CD4-positive, alpha-beta T cell treated with Interleukin-17A for 4 hours (primary cell): ENCODE data around the gene SRSF7.
"Not testable (repeated sequence)": the region's sequence is repeated elsewhere in the genome, so short reads cannot be mapped to it uniquely, and the experiment has no call there.

Source experiments
- DNase-seq: peaks from one replicate; pipeline ENCODE4 v3.0.0-alpha.2; 2020; ENCODE audit warnings: mixed read lengths

Gene SRSF7

GRCh38 chr2:38728694-38729093 lies 22.5 kb downstream of the SRSF7 start:
- DNase-seq = no peak

- no peak for DNase-seq
These were observed 23.5 kb downstream of the SRSF7 start for GRCh38 chr2:38727661-38728060.

- no peak for DNase-seq
These were observed 28.0 kb downstream of the SRSF7 start for GRCh38 chr2:38723173-38723572.

GRCh38 chr2:38722271-38723061 lies 28.7 kb downstream of the SRSF7 start:
- DNase-seq = peak; percentile 40

- DNase-seq = no peak
These were observed 30.4 kb downstream of the SRSF7 start for GRCh38 chr2:38720613-38721241.

GRCh38 chr2:38719706-38720105 lies 31.5 kb downstream of the SRSF7 start:
- DNase-seq = no peak

GRCh38 chr2:38718601-38719000 lies 32.6 kb downstream of the SRSF7 start:
- no peak for DNase-seq

GRCh38 chr2:38716185-38716584 lies 35.0 kb downstream of the SRSF7 start:
- DNase-seq = no peak

- DNase-seq = not testable (repeated sequence)
These were observed 36.2 kb downstream of the SRSF7 start for GRCh38 chr2:38714941-38715340.

GRCh38 chr2:38713338-38713737 lies 37.8 kb downstream of the SRSF7 start:
- no peak for DNase-seq

GRCh38 chr2:38712871-38713270 lies 38.3 kb downstream of the SRSF7 start:
- no peak for DNase-seq

- DNase-seq = no peak
These were observed 38.7 kb downstream of the SRSF7 start for GRCh38 chr2:38712413-38712812.

- no peak for DNase-seq
These were observed 39.6 kb downstream of the SRSF7 start for GRCh38 chr2:38711558-38711957.

GRCh38 chr2:38709567-38710194 lies 41.5 kb downstream of the SRSF7 start:
- DNase-seq = peak; percentile 56

GRCh38 chr2:38708900-38709566 lies 42.1 kb downstream of the SRSF7 start:
- peak; percentile 12 for DNase-seq

GRCh38 chr2:38708491-38708890 lies 42.7 kb downstream of the SRSF7 start:
- peak; percentile 55 for DNase-seq

- no peak for DNase-seq
These were observed 44.3 kb downstream of the SRSF7 start for GRCh38 chr2:38706846-38707345.

GRCh38 chr2:38704664-38705063 lies 46.5 kb downstream of the SRSF7 start:
- no peak for DNase-seq

GRCh38 chr2:38703336-38703735 lies 47.8 kb downstream of the SRSF7 start:
- not testable (repeated sequence) for DNase-seq

GRCh38 chr2:38702413-38702812 lies 48.7 kb downstream of the SRSF7 start:
- no peak for DNase-seq

- DNase-seq = no peak
These were observed 49.6 kb downstream of the SRSF7 start for GRCh38 chr2:38701542-38701941.

- no peak for DNase-seq
These were observed 50.2 kb downstream of the SRSF7 start for GRCh38 chr2:38700881-38701458.
